HUES64 (cell line): ENCODE data around the gene PTGES.

ENCODE experiments used
- H3K27ac ChIP-seq: 2 replicates; pipeline ENCODE4 v1.7.0; 2013; ENCODE audit warnings: low read depth, low read length, inconsistent platforms
- H3K27me3 ChIP-seq: 2 replicates; pipeline ENCODE4 v1.6.1; 2013; ENCODE audit warnings: mild to moderate bottlenecking, low read length; ENCODE audit not compliant: insufficient read depth
- H3K36me3 ChIP-seq: 2 replicates; pipeline ENCODE4 v1.6.1; 2013; ENCODE audit warnings: mild to moderate bottlenecking, low read length; ENCODE audit not compliant: insufficient read depth
- H3K4me1 ChIP-seq: 2 replicates; pipeline ENCODE4 v1.6.1; 2013; ENCODE audit warnings: mild to moderate bottlenecking, low read length, moderate library complexity; ENCODE audit not compliant: insufficient read depth
- H3K4me3 ChIP-seq: 2 replicates; pipeline ENCODE4 v1.5.1; 2013; ENCODE audit warnings: mild to moderate bottlenecking, low read length, moderate library complexity
- H3K9ac ChIP-seq: 2 replicates; pipeline ENCODE4 v1.6.1; 2013; ENCODE audit warnings: mild to moderate bottlenecking, low read depth, low read length
- H3K9me3 ChIP-seq: 2 replicates; pipeline ENCODE4 v1.6.1; 2013; ENCODE audit warnings: low read depth, low read length; ENCODE audit not compliant: insufficient read depth
- WGBS: fragments of 150-250, 120-280 bp; methylation state at CpG from one replicate; pipeline ENCODE4 v1.1.7; 2013; ENCODE audit warnings: missing lambda C conversion rate; 5-methylcytosine and 5-hydroxymethylcytosine counted together

PTGES gene

GRCh38 chr9:129714511-129715061, 38.3 kb downstream of the PTGES start:
- H3K9me3 ChIP-seq: no peaks in the 10 kb centered on the region
- H3K27me3 ChIP-seq: no peaks in the 10 kb centered on the region
- H3K4me3 ChIP-seq: no peak overlapping the region
- WGBS: 89% methylated on average over 15 of the region's 15 CpGs
- H3K36me3 ChIP-seq: no peaks in the 10 kb centered on the region
- no peak overlapping the region for H3K27ac ChIP-seq
- peaks cover 9% of the 10 kb centered on the region; the same call in 1 of the 2 replicates for H3K4me1 ChIP-seq
- no peak overlapping the region for H3K9ac ChIP-seq

DNA sequence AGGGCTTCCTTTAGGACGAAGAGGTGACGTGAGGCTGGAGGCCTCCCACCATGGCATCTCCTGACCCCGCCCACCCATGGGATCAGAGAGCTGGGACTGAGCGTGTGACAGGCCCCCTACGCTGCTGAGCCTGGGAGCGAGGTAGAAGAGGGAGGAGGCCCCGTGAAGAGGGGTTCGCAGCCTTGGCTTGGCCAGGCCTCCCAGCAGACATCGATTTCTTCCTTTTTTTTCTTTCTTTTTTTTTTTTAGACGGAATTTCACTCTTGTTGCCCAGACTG, 39.5 kb downstream of the PTGES start:
- Histone ChIP-seq H3K9me3 (no peaks in the 10 kb centered on the region), H3K9ac (no peak overlapping the region), H3K27me3 (no peaks in the 10 kb centered on the region), H3K4me3 (no peak overlapping the region), H3K27ac (no peak overlapping the region), H3K36me3 (no peaks in the 10 kb centered on the region), H3K4me1 (peaks cover 9% of the 10 kb centered on the region; the same call in 1 of the 2 replicates)
- 85% methylated on average over 10 of the region's 10 CpGs for WGBS

- peak overlapping the region; percentile 27 for H3K27ac ChIP-seq
- 75% methylated on average over 26 of the region's 26 CpGs for WGBS
- no peaks in the 10 kb centered on the region for H3K27me3 ChIP-seq
- peaks cover 9% of the 10 kb centered on the region; the same call in 1 of the 2 replicates for H3K4me1 ChIP-seq
- H3K36me3 ChIP-seq: no peaks in the 10 kb centered on the region
- no peaks in the 10 kb centered on the region for H3K9me3 ChIP-seq
- peak overlapping the region; percentile 33; the same call in 1 of the 2 replicates for H3K9ac ChIP-seq
- H3K4me3 ChIP-seq: no peak overlapping the region
Measured at GRCh38 chr9:129712634-129713401, 40.0 kb downstream of the PTGES start.

DNA sequence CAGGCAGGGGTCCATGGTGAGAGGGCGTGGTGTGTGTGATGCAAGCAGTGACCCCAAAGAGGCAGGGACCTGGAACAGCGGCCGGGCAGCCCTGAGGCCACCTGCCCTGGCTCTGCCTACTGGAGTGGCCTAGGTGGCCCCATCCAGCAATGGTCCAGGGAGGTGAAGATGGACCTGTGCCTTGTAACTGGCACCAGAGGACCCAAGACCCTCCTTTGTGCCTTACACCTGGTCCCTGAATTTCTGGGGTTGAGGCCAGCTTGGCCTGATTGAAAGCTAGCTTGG, 42.7 kb downstream of the PTGES start:
- H3K9ac ChIP-seq: no peak overlapping the region
- no peaks in the 10 kb centered on the region for H3K27me3 ChIP-seq
- no peaks in the 10 kb centered on the region for H3K36me3 ChIP-seq
- H3K4me3 ChIP-seq: no peak overlapping the region
- no peak overlapping the region for H3K27ac ChIP-seq
- no peaks in the 10 kb centered on the region for H3K9me3 ChIP-seq
- H3K4me1 ChIP-seq: peaks cover 9% of the 10 kb centered on the region; the same call in 1 of the 2 replicates
- 95% methylated on average over 3 of the region's 3 CpGs for WGBS

DNA sequence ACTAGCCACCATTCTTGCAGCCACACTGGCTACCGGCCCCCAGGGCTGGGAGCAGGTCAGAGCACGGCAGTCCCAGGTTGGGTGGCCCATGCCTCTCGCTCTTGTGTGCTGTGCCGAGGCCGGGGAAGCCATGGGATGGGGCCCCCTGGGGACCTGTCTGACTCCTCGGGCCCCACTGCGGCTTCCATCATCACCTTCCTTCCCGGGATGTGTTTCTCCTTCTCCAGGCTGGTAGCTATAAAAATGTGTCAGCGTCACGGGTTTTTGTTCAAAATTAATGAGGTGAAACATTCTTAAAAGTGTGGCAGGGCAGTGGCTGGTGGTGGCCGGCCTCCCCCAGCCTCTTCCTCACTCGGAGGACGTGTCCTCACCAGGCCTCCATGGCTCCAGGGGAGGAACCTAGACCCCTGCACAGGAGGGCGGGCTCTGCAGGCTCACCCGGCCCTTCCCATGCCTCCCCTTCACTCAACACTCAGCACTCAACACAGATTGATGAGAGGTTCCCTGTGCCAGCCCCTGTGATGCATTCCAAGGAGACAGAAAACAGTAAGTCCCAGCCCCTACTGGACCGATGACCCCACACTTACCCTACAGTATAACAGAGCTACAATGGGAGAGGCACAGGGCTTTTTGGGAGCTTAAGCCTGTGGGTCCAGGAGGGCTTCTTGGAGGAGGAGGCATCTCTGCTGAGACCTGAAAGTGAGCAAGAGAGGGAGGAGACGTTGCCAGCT, 43.2 kb downstream of the PTGES start:
- Histone ChIP-seq H3K27me3 (no peaks in the 10 kb centered on the region), H3K9ac (no peak overlapping the region), H3K4me1 (peaks cover 9% of the 10 kb centered on the region; the same call in 1 of the 2 replicates), H3K4me3 (no peak overlapping the region), H3K27ac (no peak overlapping the region), H3K36me3 (no peaks in the 10 kb centered on the region), H3K9me3 (no peaks in the 10 kb centered on the region)
- 88% methylated on average over 17 of the region's 17 CpGs for WGBS

- no peak overlapping the region for H3K4me3 ChIP-seq
- H3K9me3 ChIP-seq: no peaks in the 10 kb centered on the region
- H3K4me1 ChIP-seq: peaks cover 9% of the 10 kb centered on the region; the same call in 1 of the 2 replicates
- H3K9ac ChIP-seq: no peak overlapping the region
- WGBS: 79% methylated on average over 6 of the region's 6 CpGs
- no peaks in the 10 kb centered on the region for H3K27me3 ChIP-seq
- no peak overlapping the region for H3K27ac ChIP-seq
- H3K36me3 ChIP-seq: no peaks in the 10 kb centered on the region
Measured at GRCh38 chr9:129708793-129709192, 44.0 kb downstream of the PTGES start.

- H3K27ac ChIP-seq: no peak overlapping the region
- H3K4me3 ChIP-seq: no peak overlapping the region
- no peaks in the 10 kb centered on the region for H3K36me3 ChIP-seq
- no peaks in the 10 kb centered on the region for H3K9me3 ChIP-seq
- WGBS: 91% methylated on average over 8 of the region's 8 CpGs
- H3K4me1 ChIP-seq: no peaks in the 10 kb centered on the region
- no peaks in the 10 kb centered on the region for H3K27me3 ChIP-seq
- no peak overlapping the region for H3K9ac ChIP-seq
Measured at GRCh38 chr9:129704807-129705206, 48.0 kb downstream of the PTGES start.

DNA sequence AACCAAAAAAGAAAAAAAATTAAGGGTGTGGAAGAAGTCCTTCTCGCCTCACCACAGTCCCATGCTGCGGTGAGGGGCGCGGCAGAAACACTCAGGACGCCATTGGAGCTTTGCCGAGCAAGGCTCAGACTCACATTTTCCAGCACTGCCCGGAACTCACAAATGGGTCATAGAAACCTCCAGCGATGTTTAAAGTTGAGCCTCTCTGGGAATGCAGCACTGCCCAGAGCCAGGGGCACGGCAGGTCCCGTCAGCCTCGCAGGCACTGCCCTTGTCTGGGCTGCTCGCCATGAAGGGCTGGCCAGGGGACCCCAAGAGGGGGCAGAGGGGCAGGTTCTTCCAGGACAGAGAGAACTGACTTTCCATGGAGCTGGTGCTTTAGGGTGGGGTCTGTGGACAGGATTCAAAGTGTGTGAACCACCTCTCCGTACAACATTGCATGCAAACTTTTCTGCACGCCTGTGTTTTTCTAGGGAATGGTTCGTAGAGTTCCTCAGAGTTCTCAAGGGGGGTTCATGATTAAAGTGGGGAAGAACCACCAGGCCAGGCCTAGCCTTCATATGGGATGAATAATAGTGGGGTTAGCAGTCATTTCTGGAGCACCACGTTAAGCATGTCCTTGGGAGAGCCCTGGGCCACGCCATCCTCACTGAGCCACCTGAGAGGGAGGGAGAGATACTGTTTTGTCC, 49.0 kb downstream of the PTGES start:
- Histone ChIP-seq H3K4me3 (no peak overlapping the region), H3K27ac (no peak overlapping the region), H3K9ac (no peak overlapping the region), H3K4me1 (no peaks in the 10 kb centered on the region), H3K27me3 (no peaks in the 10 kb centered on the region), H3K9me3 (no peaks in the 10 kb centered on the region), H3K36me3 (no peaks in the 10 kb centered on the region)
- WGBS: 92% methylated on average over 17 of the region's 17 CpGs

DNA sequence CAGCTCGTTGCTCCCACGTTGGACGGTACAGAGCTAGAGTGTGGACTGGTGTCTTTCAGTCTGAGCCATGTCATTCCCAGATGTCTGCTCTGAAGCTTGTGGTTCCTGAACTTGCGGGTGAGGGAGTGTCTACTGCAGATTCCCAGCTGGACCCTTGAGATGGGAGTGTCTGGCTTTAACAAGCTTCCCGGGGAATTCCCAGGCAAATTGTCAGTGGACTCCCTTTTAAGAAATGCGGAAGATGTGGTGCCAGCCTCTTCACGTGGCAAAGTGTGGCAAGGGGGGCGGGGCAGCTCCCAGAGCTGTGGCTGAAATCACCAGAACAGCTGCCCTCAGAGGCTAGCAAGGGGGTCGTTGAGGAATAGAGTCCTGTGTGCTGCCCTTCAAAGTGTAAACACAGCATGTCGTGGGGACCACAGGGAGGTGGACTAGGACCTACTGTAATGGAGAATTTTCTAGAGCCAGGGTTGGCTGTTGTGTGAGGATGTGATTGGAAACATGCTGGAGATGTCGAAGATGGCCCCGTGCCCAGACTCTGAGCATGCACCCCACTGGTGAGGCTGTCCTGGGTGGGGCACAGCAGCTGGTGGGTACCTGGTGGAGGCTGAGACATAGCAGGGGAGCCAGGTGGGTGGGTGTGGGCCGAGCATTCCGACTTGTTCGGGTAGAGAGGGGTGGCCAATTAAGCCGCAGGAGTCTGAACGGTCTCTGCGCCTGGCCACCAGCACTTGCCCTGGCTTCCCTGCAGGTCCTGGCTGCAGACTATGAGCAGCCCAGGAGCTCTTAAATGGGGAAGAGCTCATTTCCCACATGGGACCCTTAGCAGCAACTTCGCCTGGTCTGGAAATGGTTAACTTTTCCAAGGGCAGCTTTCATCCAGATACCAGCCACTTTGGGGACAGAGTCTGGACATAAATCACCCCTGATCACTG, 50.0 kb downstream of the PTGES start:
- no peaks in the 10 kb centered on the region for H3K27me3 ChIP-seq
- no peak overlapping the region for H3K27ac ChIP-seq
- 82% methylated on average over 19 of the region's 19 CpGs for WGBS
- no peaks in the 10 kb centered on the region for H3K36me3 ChIP-seq
- no peaks in the 10 kb centered on the region for H3K9me3 ChIP-seq
- no peak overlapping the region for H3K9ac ChIP-seq
- no peak overlapping the region for H3K4me3 ChIP-seq
- no peaks in the 10 kb centered on the region for H3K4me1 ChIP-seq

- no peak overlapping the region for H3K9ac ChIP-seq
- peaks cover 6% of the 10 kb centered on the region for H3K27me3 ChIP-seq
- no peaks in the 10 kb centered on the region for H3K36me3 ChIP-seq
- no peaks in the 10 kb centered on the region for H3K4me1 ChIP-seq
- H3K27ac ChIP-seq: no peak overlapping the region
- H3K9me3 ChIP-seq: no peaks in the 10 kb centered on the region
- 94% methylated on average over 5 of the region's 5 CpGs for WGBS
- H3K4me3 ChIP-seq: no peak overlapping the region
Measured at GRCh38 chr9:129701549-129701948, 51.3 kb downstream of the PTGES start.
